MCF 10A (cell line): Measurements from ENCODE around the gene ZMYND11. TPM values are rescaled to one million over a fixed set of nuclear protein-coding genes. Genes with fewer than 3 reads are reported as not detected.

ENCODE experiments used
- BruUV-seq: library from RNA; stranded (reverse); fragments of 400-500 nt; replicated peaks from 2 replicates; lab custom pipeline; 2021; lab: Mats Ljungman, UMichigan
- CTCF ChIA-PET: fragments of 300-600 bp; sonication (Branson Sonifier 250); formaldehyde crosslinking; extraction: SDS; loops from one replicate; lab custom pipeline; 2021; ENCODE audit warnings: antibody characterized with exemption, inconsistent platforms; lab: Yijun Ruan, JAX
- POLR2A ChIA-PET: fragments of 300-600, 350-650 bp; sonication (Branson Sonifier 250); formaldehyde crosslinking; extraction: SDS; loops from one replicate; lab custom pipeline; 2020; ENCODE audit warnings: antibody characterized with exemption, inconsistent platforms; lab: Yijun Ruan, JAX
- DNase-seq: peaks from one replicate; pipeline ENCODE4 v3.0.0-alpha.2; 2018; ENCODE audit not compliant: unreplicated experiment
- H3K27ac Mint-ChIP-seq: one replicate; pipeline ENCODE4 v1.8.0; 2022; ENCODE audit warnings: mild to moderate bottlenecking, low read depth, mixed read lengths; ENCODE audit not compliant: unreplicated experiment
- H3K27me3 Mint-ChIP-seq: one replicate; pipeline ENCODE4 v1.8.0; 2022; ENCODE audit warnings: mixed read lengths; ENCODE audit not compliant: insufficient read depth, unreplicated experiment
- H3K36me3 Mint-ChIP-seq: one replicate; pipeline ENCODE4 v1.8.0; 2022; ENCODE audit warnings: mild to moderate bottlenecking, moderate library complexity, mixed read lengths; ENCODE audit not compliant: insufficient read depth, unreplicated experiment
- H3K4me1 Mint-ChIP-seq: one replicate; pipeline ENCODE4 v1.8.0; 2022; ENCODE audit warnings: mixed read lengths; ENCODE audit not compliant: insufficient read depth, unreplicated experiment
- H3K4me3 Mint-ChIP-seq: one replicate; pipeline ENCODE4 v1.8.0; 2022; ENCODE audit warnings: mild to moderate bottlenecking, moderate library complexity, mixed read lengths; ENCODE audit not compliant: unreplicated experiment
- H3K9me3 Mint-ChIP-seq: one replicate; pipeline ENCODE4 v1.8.0; 2022; ENCODE audit warnings: mixed read lengths; ENCODE audit not compliant: unreplicated experiment
- CTCF ChIP-seq: fragments of 200-600 bp; IDR thresholded peaks from one replicate; pipeline ENCODE4 v1.8.0; 2022; ENCODE audit warnings: antibody characterized with exemption, mild to moderate bottlenecking; ENCODE audit not compliant: unreplicated experiment
- intact Hi-C: fragments of 100-400 bp; cut with micrococcal nuclease; formaldehyde crosslinking; loops from 2 replicates; pipeline ENCODE4 v1.14.1; 2022
- total RNA-seq: library from RNA; stranded (reverse); gene quantifications from 2 replicates; pipeline ENCODE4 v1.2.3, GENCODE V29; 2022

ZMYND11 gene
- total RNA-seq, 1 experiment from 2014 or later = 70.4 TPM

- CTCF ChIA-PET = interaction anchor here (0.5 to 0.6 kb wide), 3 partner anchors 42 to 107 kb away, joined by 3 to 5 read pairs (median 3); no protein-coding TSS in a partner anchor
- Mint-ChIP-seq H3K27ac (peak overlapping the region; percentile 57), H3K4me1 (peaks cover 24% of the 10 kb centered on the region)
Measured at GRCh38 chr10:132946-133898, 2.0 kb upstream of the ZMYND11 start.

DNA sequence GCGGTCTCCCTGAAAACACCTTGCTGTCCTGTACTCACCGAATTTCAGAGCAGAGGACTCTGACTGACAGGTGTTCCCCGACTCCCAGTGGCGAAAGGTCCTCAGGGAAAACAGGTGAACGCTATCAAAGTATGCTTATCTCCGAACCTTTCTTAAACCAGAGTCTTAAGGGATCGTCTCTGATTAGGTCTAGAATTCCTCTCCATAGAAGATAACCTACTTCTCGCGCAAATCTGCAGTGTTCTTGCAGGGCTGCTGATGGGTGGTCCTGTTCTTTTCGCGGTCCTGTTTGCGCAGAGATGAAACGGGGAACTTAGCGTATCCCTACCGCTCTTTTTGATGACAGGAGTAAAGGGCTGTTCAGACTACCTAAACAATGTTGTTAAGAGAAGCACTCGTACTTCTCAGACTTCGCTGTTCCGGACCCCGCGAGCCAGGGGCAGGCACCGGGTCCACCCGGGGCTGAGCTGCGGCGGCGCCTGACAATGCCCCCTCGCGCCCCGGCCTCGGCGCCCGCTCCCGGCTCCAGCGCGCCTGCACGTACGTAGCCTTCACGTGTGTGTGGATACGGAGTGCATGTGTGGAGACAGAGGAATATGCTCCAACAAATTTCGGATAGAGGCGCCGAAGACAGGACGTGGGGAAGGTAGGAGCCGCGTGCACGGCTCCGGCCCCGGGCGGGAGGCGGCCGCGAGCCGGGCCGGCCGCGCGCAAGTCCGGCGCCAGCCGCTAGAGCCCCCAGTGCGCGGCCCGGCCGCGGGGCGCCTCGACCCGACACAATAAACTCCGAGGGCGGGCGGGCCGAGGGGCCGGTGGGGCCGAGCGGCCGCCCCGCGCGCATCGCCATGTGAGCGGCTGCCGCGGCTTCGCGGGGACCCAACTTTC is 766 bp upstream of the ZMYND11 start:
- peak; percentile 34 for DNase-seq
- peak overlapping the region; percentile 57 for H3K27ac Mint-ChIP-seq
- H3K4me1 Mint-ChIP-seq = peaks cover 24% of the 10 kb centered on the region
- TF ChIP-seq CTCF = no peak
- intact Hi-C loops = no loop called here
- H3K27me3 Mint-ChIP-seq = no peaks in the 10 kb centered on the region
- POLR2A ChIA-PET = interaction anchor here (0.7 kb wide), 1 partner anchor 23 kb away, joined by 3 read pairs; no protein-coding TSS in a partner anchor
- peak overlapping the region; percentile 74 for H3K4me3 Mint-ChIP-seq
- BruUV-seq = no TSS peak
- CTCF ChIA-PET = interaction anchor here (0.6 kb wide), 1 partner anchor 63 kb away, joined by 3 read pairs; no protein-coding TSS in a partner anchor
- H3K9me3 Mint-ChIP-seq = no peaks in the 10 kb centered on the region
- no peaks in the 10 kb centered on the region for H3K36me3 Mint-ChIP-seq

More at GRCh38 chr10:132946-133898, 2.0 kb upstream of the ZMYND11 start:
- intact Hi-C loops = no loop called here
- no TSS peak for BruUV-seq
- DNase-seq = peak; percentile 59
- no peaks in the 10 kb centered on the region for H3K36me3 Mint-ChIP-seq
- POLR2A ChIA-PET = interaction anchor here (0.6 to 1.7 kb wide), 4 partner anchors 10 to 23 kb away, joined by 4 to 13 read pairs (median 6); no protein-coding TSS in a partner anchor
- H3K27me3 Mint-ChIP-seq = no peaks in the 10 kb centered on the region
- H3K4me3 Mint-ChIP-seq = peak overlapping the region; percentile 74
- no peak for TF ChIP-seq CTCF
- no peaks in the 10 kb centered on the region for H3K9me3 Mint-ChIP-seq

- H3K27ac Mint-ChIP-seq = peak overlapping the region; percentile 80
- peak overlapping the region; percentile 83 for H3K4me3 Mint-ChIP-seq
- intact Hi-C loops = no loop called here
- BruUV-seq = no TSS peak
- peaks cover 31% of the 10 kb centered on the region for H3K4me1 Mint-ChIP-seq
- ChIA-PET CTCF (no interaction called here), POLR2A (interaction anchor here (0.6 to 1.9 kb wide), 7 partner anchors 9 to 913 kb away, joined by 3 to 8 read pairs (median 3); partner anchors contain the start of gene IDI1)
- peak; percentile 56 for DNase-seq
- TF ChIP-seq CTCF = no peak
- no peaks in the 10 kb centered on the region for H3K36me3 Mint-ChIP-seq
- no peaks in the 10 kb centered on the region for H3K9me3 Mint-ChIP-seq
- H3K27me3 Mint-ChIP-seq = no peaks in the 10 kb centered on the region
Measured at GRCh38 chr10:135601-136464, 578 bp downstream of the ZMYND11 start.
